ENCODE measurements around the gene MEIS2. TPM values are rescaled to one million over a fixed set of nuclear protein-coding genes. Genes with fewer than 3 reads are reported as not detected.

Gene MEIS2
- total and polyA plus RNA-seq, 4 donors: 40.1 to 119 (median 72.0) TPM

- no peak overlapping the region for H3K27ac ChIP-seq (ENCODE audit: low read depth, low read length)
- no peaks in the 10 kb centered on the region for H3K4me1 ChIP-seq (ENCODE audit: control insufficient read depth, insufficient read depth, low read length)
- 89% methylated on average over 1 of the region's 6 CpGs for WGBS (ENCODE audit: insufficient coverage)
- DNase-seq (ENCODE audit: low read depth in 4 of 6, low spot score in 6 of 6): no peak
- peaks cover 2% of the 10 kb centered on the region for H3K9me3 ChIP-seq (ENCODE audit: control insufficient read depth, insufficient read depth, low read length)
- no peaks in the 10 kb centered on the region for H3K27me3 ChIP-seq (ENCODE audit: control insufficient read depth, insufficient read depth, low read length)
- no peaks in the 10 kb centered on the region for H3K36me3 ChIP-seq (ENCODE audit: control insufficient read depth, insufficient read depth, low read length)
- H3K4me3 ChIP-seq (ENCODE audit: low read depth, low read length): no peak overlapping the region
Measured at GRCh38 chr15:36856339-36856973, 243.9 kb downstream of the MEIS2 start.

GRCh38 chr15:36850864-36851263, 249.5 kb downstream of the MEIS2 start:
- no peaks in the 10 kb centered on the region for H3K4me1 ChIP-seq (ENCODE audit: control insufficient read depth, insufficient read depth, low read length)
- H3K4me3 ChIP-seq (ENCODE audit: low read depth, low read length): no peak overlapping the region
- peaks cover 4% of the 10 kb centered on the region for H3K9me3 ChIP-seq (ENCODE audit: control insufficient read depth, insufficient read depth, low read length)
- DNase-seq (ENCODE audit: low read depth in 4 of 6, low spot score in 6 of 6): no peak
- no peaks in the 10 kb centered on the region for H3K36me3 ChIP-seq (ENCODE audit: control insufficient read depth, insufficient read depth, low read length)
- WGBS (ENCODE audit: insufficient coverage): no CpG with 5 or more reads among the region's 2 CpGs
- H3K27ac ChIP-seq (ENCODE audit: low read depth, low read length): no peak overlapping the region
- no peaks in the 10 kb centered on the region for H3K27me3 ChIP-seq (ENCODE audit: control insufficient read depth, insufficient read depth, low read length)

GRCh38 chr15:36845270-36845669, 255.1 kb downstream of the MEIS2 start:
- no peaks in the 10 kb centered on the region for H3K4me1 ChIP-seq (ENCODE audit: control insufficient read depth, insufficient read depth, low read length)

DNA sequence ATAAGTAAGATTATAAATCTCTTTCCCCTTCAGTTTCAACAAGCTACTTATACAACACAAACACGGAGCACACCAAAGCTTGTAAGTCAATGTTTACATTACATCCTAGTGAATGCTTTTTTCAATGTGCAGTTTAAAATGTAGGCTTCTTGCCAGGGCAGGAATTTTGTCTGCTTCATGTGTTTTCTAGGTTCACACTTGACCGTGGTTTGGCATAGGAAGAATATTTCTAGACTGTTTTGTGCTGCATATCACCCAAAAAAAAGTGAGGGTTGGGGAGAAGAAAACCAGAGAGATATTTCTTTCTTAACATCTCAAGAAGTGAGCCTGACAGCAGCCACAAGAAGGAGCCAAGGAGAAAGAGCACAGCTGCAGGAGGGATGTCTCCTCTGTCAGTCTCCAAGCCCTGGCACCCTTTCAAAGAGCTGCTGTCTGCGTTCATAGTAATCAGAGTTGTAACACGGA, 255.8 kb downstream of the MEIS2 start:
- Histone ChIP-seq H3K9me3 (ENCODE audit: control insufficient read depth, insufficient read depth, low read length) (no peaks in the 10 kb centered on the region), H3K4me1 (ENCODE audit: control insufficient read depth, insufficient read depth, low read length) (no peaks in the 10 kb centered on the region), H3K27ac (ENCODE audit: low read depth, low read length) (no peak overlapping the region), H3K27me3 (ENCODE audit: control insufficient read depth, insufficient read depth, low read length) (no peaks in the 10 kb centered on the region), H3K36me3 (ENCODE audit: control insufficient read depth, insufficient read depth, low read length) (no peaks in the 10 kb centered on the region), H3K4me3 (ENCODE audit: low read depth, low read length) (no peak overlapping the region)
- 39% methylated on average over 3 of the region's 4 CpGs for WGBS (ENCODE audit: insufficient coverage)
- peak in 2 of 6 donors; percentile 44 to 49 for DNase-seq (ENCODE audit: low read depth in 4 of 6, low spot score in 6 of 6)

More at GRCh38 chr15:36845270-36845669, 255.1 kb downstream of the MEIS2 start:
- no peaks in the 10 kb centered on the region for H3K36me3 ChIP-seq (ENCODE audit: control insufficient read depth, insufficient read depth, low read length)
- no peaks in the 10 kb centered on the region for H3K9me3 ChIP-seq (ENCODE audit: control insufficient read depth, insufficient read depth, low read length)
- DNase-seq (ENCODE audit: low read depth in 4 of 6, low spot score in 6 of 6): no peak
- no peaks in the 10 kb centered on the region for H3K27me3 ChIP-seq (ENCODE audit: control insufficient read depth, insufficient read depth, low read length)
- no peak overlapping the region for H3K4me3 ChIP-seq (ENCODE audit: low read depth, low read length)
- H3K27ac ChIP-seq (ENCODE audit: low read depth, low read length): no peak overlapping the region

- Histone ChIP-seq H3K36me3 (ENCODE audit: control insufficient read depth, insufficient read depth, low read length) (no peaks in the 10 kb centered on the region), H3K27ac (ENCODE audit: low read depth, low read length) (no peak overlapping the region), H3K4me1 (ENCODE audit: control insufficient read depth, insufficient read depth, low read length) (no peaks in the 10 kb centered on the region), H3K9me3 (ENCODE audit: control insufficient read depth, insufficient read depth, low read length) (no peaks in the 10 kb centered on the region), H3K4me3 (ENCODE audit: low read depth, low read length) (no peak overlapping the region), H3K27me3 (ENCODE audit: control insufficient read depth, insufficient read depth, low read length) (no peaks in the 10 kb centered on the region)
- DNase-seq (ENCODE audit: low read depth in 4 of 6, low spot score in 6 of 6): no peak
- WGBS (ENCODE audit: insufficient coverage): 80% methylated on average over 1 of the region's 3 CpGs
Measured at GRCh38 chr15:36843822-36844221, 256.5 kb downstream of the MEIS2 start.

DNA sequence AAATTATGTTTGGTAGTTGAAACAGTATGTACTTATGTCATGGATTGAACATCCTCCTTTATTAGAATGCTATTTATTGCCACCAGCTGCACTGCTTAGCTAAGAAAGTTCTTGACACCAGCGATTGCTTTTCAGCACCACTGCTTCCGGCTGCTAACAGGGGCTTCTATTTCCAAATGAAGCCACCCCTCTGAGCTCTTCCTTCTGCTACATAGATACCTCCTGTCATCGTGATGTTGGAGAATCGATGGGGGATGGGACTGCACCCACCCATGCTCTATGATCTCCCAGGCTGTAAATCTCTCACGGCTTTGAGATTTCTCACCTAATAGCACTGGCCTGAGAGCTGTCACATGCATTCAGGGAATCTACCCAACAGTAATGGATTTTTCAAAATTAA, 259.2 kb downstream of the MEIS2 start:
- Histone ChIP-seq H3K4me1 (ENCODE audit: control insufficient read depth, insufficient read depth, low read length) (no peaks in the 10 kb centered on the region), H3K27ac (ENCODE audit: low read depth, low read length) (no peak overlapping the region), H3K27me3 (ENCODE audit: control insufficient read depth, insufficient read depth, low read length) (no peaks in the 10 kb centered on the region), H3K36me3 (ENCODE audit: control insufficient read depth, insufficient read depth, low read length) (no peaks in the 10 kb centered on the region), H3K4me3 (ENCODE audit: low read depth, low read length) (no peak overlapping the region), H3K9me3 (ENCODE audit: control insufficient read depth, insufficient read depth, low read length) (no peaks in the 10 kb centered on the region)
- WGBS (ENCODE audit: insufficient coverage): 58% methylated on average over 2 of the region's 5 CpGs
- peak in 2 of 6 donors; percentile 33 to 66 for DNase-seq (ENCODE audit: low read depth in 4 of 6, low spot score in 6 of 6)

Small RNAs within 50 kb of the gene (small RNA-seq; reads per million reads assigned to genes)
- gene MIR8063 (ENCODE audit: low replicate concordance) (not detected), gene RF00012 (ENCODE audit: low replicate concordance) (0.06 reads per million), gene RF00019 (ENCODE audit: low replicate concordance) (not detected)
